ENCODE results near the gene CTAGE9. TPM values are rescaled to one million over a fixed set of nuclear protein-coding genes. Genes with fewer than 3 reads are reported as not detected.

CTAGE9 gene
- total RNA-seq, 1 donor from 2014 or later, result not detected

- TF ChIP-seq, protein P1, sequence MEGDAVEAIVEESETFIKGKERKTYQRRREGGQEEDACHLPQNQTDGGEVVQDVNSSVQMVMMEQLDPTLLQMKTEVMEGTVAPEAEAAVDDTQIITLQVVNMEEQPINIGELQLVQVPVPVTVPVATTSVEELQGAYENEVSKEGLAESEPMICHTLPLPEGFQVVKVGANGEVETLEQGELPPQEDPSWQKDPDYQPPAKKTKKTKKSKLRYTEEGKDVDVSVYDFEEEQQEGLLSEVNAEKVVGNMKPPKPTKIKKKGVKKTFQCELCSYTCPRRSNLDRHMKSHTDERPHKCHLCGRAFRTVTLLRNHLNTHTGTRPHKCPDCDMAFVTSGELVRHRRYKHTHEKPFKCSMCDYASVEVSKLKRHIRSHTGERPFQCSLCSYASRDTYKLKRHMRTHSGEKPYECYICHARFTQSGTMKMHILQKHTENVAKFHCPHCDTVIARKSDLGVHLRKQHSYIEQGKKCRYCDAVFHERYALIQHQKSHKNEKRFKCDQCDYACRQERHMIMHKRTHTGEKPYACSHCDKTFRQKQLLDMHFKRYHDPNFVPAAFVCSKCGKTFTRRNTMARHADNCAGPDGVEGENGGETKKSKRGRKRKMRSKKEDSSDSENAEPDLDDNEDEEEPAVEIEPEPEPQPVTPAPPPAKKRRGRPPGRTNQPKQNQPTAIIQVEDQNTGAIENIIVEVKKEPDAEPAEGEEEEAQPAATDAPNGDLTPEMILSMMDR (IDR thresholded peaks at IDR 0.05), result no peak
- no peak for DNase-seq (ENCODE audit: low spot score in 2 of 2)
- intact Hi-C loops (cut with DNase I), result no loop called here
- H3K27ac ChIP-seq, result no peak overlapping the region
- H3K9me3 ChIP-seq, result no peaks in the 10 kb centered on the region
- no peaks in the 10 kb centered on the region for H3K4me1 ChIP-seq
- H3K4me3 ChIP-seq, result no peak overlapping the region
- no peaks in the 10 kb centered on the region for H3K27me3 ChIP-seq
- H3K36me3 ChIP-seq, result no peaks in the 10 kb centered on the region
Observed at GRCh38 chr6:131741688-131742393, 31.0 kb upstream of the CTAGE9 start.

GRCh38 chr6:131740161-131740560 lies 29.3 kb upstream of the CTAGE9 start:
- no peaks in the 10 kb centered on the region for H3K9me3 ChIP-seq
- H3K27me3 ChIP-seq, result no peaks in the 10 kb centered on the region
- H3K4me3 ChIP-seq, result no peak overlapping the region
- H3K36me3 ChIP-seq, result no peaks in the 10 kb centered on the region
- H3K27ac ChIP-seq, result no peak overlapping the region
- intact Hi-C loops (cut with DNase I), result no loop called here
- DNase-seq (ENCODE audit: low spot score in 2 of 2), result no peak
- no peaks in the 10 kb centered on the region for H3K4me1 ChIP-seq
- TF ChIP-seq, protein P1 (IDR thresholded peaks at IDR 0.05), result no peak

DNA sequence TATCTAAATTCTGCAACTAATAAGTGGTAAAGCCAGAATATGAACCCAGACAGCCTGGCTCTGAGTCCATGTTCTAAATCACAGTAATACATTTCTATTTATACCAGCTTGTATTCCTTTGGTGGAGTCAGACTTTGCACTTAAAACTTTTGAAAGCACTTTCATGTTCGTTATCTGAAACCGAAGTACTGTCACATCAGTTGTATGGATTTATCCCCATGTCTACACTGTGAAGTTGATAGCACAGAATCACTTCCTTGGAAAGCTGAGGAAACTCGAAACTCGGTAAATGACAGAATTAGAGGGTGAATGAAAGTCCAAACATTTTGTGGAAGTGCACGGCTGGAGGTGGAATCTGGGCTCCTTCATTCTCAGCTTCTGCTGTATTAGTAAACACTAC lies 28.3 kb upstream of the CTAGE9 start:
- Histone ChIP-seq H3K4me3 (peak overlapping the region in 1 of 2 donors; percentile 2), H3K27me3 (no peaks in the 10 kb centered on the region), H3K9me3 (no peaks in the 10 kb centered on the region), H3K36me3 (no peaks in the 10 kb centered on the region), H3K4me1 (no peaks in the 10 kb centered on the region), H3K27ac (no peak overlapping the region)
- TF ChIP-seq, protein P1 (IDR thresholded peaks at IDR 0.05), result no peak
- intact Hi-C loops (cut with DNase I), result no loop called here
- no peak for DNase-seq (ENCODE audit: low spot score in 2 of 2)

- DNase-seq (ENCODE audit: low spot score in 2 of 2), result no peak
- no peaks in the 10 kb centered on the region for H3K36me3 ChIP-seq
- TF ChIP-seq, protein P1 (IDR thresholded peaks at IDR 0.05), result no peak
- no peaks in the 10 kb centered on the region for H3K9me3 ChIP-seq
- H3K4me1 ChIP-seq, result peaks cover 0 to 4% of the 10 kb centered on the region in 2 donors
- intact Hi-C loops (cut with DNase I), result no loop called here
- no peaks in the 10 kb centered on the region for H3K27me3 ChIP-seq
- H3K27ac ChIP-seq, result no peak overlapping the region
- no peak overlapping the region for H3K4me3 ChIP-seq
Observed at GRCh38 chr6:131736811-131737210, 26.0 kb upstream of the CTAGE9 start.

- no peak overlapping the region for H3K27ac ChIP-seq
- H3K4me1 ChIP-seq, result peaks cover 0 to 4% of the 10 kb centered on the region in 2 donors
- H3K9me3 ChIP-seq, result no peaks in the 10 kb centered on the region
- H3K4me3 ChIP-seq, result no peak overlapping the region
- DNase-seq (ENCODE audit: low spot score in 2 of 2), result no peak
- intact Hi-C loops (cut with DNase I), result no loop called here
- H3K36me3 ChIP-seq, result no peaks in the 10 kb centered on the region
- TF ChIP-seq, protein P1 (IDR thresholded peaks at IDR 0.05), result no peak
- H3K27me3 ChIP-seq, result no peaks in the 10 kb centered on the region
Observed at GRCh38 chr6:131736003-131736596, 25.3 kb upstream of the CTAGE9 start.

All from ascending aorta (tissue), 2 donors.